Measurements from ENCODE around the gene MTTP. TPM values are rescaled to one million over a fixed set of nuclear protein-coding genes. Genes with fewer than 3 reads are reported as not detected.

MTTP gene
- total and polyA plus RNA-seq, 2 experiments from 2014 or later: 0.08 to 0.14 TPM

- Histone ChIP-seq H3K9me2 (ENCODE audit: insufficient read depth) (no peaks in the 10 kb centered on the region; the same call in 1 of the 2 replicates), H3K27ac (ENCODE audit: low read depth) (no peak overlapping the region), H3K4me2 (no peak overlapping the region), H3K27me3 (ENCODE audit: insufficient read depth) (no peaks in the 10 kb centered on the region), H3F3A (replicated peaks; ENCODE audit: low read depth) (no peaks in the 10 kb centered on the region), H3K4me3 (no peak overlapping the region), H2AFZ (peak overlapping the region; percentile 76; the same call in 1 of the 2 replicates), H3K4me1 (ENCODE audit: insufficient read depth) (no peaks in the 10 kb centered on the region), H3K36me3 (ENCODE audit: insufficient read depth) (no peaks in the 10 kb centered on the region), H3K79me2 (replicated peaks; ENCODE audit: insufficient read depth) (no peaks in the 10 kb centered on the region), H4K20me1 (replicated peaks; ENCODE audit: insufficient read depth) (no peaks in the 10 kb centered on the region)
- H3K9me3 Mint-ChIP-seq: no peaks in the 10 kb centered on the region
- ATAC-seq: no peak
- no peak overlapping the region for H3K4me3 Mint-ChIP-seq
- TF ChIP-seq EZH2phosphoT487 (IDR thresholded peaks at IDR 0.05; ENCODE audit: unreplicated experiment) (no peak), ZNF114 (CRISPR knock-in tag; IDR thresholded peaks at IDR 0.05) (no peak), POLR2AphosphoS5 (IDR thresholded peaks at IDR 0.05; ENCODE audit: low read depth) (no peak), STAT1 (IDR thresholded peaks at IDR 0.05; ENCODE audit: unreplicated experiment) (no peak), NANOG (IDR thresholded peaks at IDR 0.05; ENCODE audit: borderline replicate concordance) (no peak), CREB1 (CRISPR knock-in tag; IDR thresholded peaks at IDR 0.05; ENCODE audit: low read depth) (no peak), REST (IDR thresholded peaks at IDR 0.05; ENCODE audit: unreplicated experiment) (no peak), ZNF331 (CRISPR knock-in tag; IDR thresholded peaks at IDR 0.05; ENCODE audit: low read depth) (no peak), JUNB (IDR thresholded peaks at IDR 0.05; ENCODE audit: unreplicated experiment) (no peak), EZH2 (IDR thresholded peaks at IDR 0.05; ENCODE audit: low read depth, unreplicated experiment) (no peak)
- TF ChIP-seq, protein P1, sequence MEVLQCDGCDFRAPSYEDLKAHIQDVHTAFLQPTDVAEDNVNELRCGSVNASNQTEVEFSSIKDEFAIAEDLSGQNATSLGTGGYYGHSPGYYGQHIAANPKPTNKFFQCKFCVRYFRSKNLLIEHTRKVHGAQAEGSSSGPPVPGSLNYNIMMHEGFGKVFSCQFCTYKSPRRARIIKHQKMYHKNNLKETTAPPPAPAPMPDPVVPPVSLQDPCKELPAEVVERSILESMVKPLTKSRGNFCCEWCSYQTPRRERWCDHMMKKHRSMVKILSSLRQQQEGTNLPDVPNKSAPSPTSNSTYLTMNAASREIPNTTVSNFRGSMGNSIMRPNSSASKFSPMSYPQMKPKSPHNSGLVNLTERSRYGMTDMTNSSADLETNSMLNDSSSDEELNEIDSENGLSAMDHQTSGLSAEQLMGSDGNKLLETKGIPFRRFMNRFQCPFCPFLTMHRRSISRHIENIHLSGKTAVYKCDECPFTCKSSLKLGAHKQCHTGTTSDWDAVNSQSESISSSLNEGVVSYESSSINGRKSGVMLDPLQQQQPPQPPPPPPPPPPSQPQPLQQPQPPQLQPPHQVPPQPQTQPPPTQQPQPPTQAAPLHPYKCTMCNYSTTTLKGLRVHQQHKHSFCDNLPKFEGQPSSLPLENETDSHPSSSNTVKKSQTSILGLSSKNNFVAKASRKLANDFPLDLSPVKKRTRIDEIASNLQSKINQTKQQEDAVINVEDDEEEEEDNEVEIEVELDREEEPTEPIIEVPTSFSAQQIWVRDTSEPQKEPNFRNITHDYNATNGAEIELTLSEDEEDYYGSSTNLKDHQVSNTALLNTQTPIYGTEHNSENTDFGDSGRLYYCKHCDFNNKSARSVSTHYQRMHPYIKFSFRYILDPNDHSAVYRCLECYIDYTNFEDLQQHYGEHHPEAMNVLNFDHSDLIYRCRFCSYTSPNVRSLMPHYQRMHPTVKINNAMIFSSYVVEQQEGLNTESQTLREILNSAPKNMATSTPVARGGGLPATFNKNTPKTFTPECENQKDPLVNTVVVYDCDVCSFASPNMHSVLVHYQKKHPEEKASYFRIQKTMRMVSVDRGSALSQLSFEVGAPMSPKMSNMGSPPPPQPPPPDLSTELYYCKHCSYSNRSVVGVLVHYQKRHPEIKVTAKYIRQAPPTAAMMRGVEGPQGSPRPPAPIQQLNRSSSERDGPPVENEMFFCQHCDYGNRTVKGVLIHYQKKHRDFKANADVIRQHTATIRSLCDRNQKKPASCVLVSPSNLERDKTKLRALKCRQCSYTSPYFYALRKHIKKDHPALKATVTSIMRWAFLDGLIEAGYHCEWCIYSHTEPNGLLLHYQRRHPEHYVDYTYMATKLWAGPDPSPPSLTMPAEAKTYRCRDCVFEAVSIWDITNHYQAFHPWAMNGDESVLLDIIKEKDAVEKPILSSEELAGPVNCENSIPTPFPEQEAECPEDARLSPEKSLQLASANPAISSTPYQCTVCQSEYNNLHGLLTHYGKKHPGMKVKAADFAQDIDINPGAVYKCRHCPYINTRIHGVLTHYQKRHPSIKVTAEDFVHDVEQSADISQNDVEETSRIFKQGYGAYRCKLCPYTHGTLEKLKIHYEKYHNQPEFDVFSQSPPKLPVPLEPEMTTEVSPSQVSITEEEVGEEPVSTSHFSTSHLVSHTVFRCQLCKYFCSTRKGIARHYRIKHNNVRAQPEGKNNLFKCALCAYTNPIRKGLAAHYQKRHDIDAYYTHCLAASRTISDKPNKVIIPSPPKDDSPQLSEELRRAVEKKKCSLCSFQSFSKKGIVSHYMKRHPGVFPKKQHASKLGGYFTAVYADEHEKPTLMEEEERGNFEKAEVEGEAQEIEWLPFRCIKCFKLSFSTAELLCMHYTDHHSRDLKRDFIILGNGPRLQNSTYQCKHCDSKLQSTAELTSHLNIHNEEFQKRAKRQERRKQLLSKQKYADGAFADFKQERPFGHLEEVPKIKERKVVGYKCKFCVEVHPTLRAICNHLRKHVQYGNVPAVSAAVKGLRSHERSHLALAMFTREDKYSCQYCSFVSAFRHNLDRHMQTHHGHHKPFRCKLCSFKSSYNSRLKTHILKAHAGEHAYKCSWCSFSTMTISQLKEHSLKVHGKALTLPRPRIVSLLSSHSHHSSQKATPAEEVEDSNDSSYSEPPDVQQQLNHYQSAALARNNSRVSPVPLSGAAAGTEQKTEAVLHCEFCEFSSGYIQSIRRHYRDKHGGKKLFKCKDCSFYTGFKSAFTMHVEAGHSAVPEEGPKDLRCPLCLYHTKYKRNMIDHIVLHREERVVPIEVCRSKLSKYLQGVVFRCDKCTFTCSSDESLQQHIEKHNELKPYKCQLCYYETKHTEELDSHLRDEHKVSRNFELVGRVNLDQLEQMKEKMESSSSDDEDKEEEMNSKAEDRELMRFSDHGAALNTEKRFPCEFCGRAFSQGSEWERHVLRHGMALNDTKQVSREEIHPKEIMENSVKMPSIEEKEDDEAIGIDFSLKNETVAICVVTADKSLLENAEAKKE (CRISPR knock-in tag; IDR thresholded peaks at IDR 0.05): no peak
- TF ChIP-seq, protein P2, sequence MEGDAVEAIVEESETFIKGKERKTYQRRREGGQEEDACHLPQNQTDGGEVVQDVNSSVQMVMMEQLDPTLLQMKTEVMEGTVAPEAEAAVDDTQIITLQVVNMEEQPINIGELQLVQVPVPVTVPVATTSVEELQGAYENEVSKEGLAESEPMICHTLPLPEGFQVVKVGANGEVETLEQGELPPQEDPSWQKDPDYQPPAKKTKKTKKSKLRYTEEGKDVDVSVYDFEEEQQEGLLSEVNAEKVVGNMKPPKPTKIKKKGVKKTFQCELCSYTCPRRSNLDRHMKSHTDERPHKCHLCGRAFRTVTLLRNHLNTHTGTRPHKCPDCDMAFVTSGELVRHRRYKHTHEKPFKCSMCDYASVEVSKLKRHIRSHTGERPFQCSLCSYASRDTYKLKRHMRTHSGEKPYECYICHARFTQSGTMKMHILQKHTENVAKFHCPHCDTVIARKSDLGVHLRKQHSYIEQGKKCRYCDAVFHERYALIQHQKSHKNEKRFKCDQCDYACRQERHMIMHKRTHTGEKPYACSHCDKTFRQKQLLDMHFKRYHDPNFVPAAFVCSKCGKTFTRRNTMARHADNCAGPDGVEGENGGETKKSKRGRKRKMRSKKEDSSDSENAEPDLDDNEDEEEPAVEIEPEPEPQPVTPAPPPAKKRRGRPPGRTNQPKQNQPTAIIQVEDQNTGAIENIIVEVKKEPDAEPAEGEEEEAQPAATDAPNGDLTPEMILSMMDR (conservative IDR thresholded peaks at IDR 0.05; ENCODE audit: low read depth in 2 of 2): no peak
- TF ChIP-seq, protein P3, sequence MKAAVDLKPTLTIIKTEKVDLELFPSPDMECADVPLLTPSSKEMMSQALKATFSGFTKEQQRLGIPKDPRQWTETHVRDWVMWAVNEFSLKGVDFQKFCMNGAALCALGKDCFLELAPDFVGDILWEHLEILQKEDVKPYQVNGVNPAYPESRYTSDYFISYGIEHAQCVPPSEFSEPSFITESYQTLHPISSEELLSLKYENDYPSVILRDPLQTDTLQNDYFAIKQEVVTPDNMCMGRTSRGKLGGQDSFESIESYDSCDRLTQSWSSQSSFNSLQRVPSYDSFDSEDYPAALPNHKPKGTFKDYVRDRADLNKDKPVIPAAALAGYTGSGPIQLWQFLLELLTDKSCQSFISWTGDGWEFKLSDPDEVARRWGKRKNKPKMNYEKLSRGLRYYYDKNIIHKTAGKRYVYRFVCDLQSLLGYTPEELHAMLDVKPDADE (IDR thresholded peaks at IDR 0.05): no peak
- no peak for DNase-seq (ENCODE audit: low spot score)
- no peak overlapping the region for H3K27ac Mint-ChIP-seq
- H3K4me1 Mint-ChIP-seq: peaks cover 4% of the 10 kb centered on the region; the same call in 1 of the 3 replicates
- H3K27me3 Mint-ChIP-seq (ENCODE audit: insufficient read depth, low read depth, poor library complexity): no peaks in the 10 kb centered on the region
- no peaks in the 10 kb centered on the region for H3K36me3 Mint-ChIP-seq (ENCODE audit: low read depth)
Observed at GRCh38 chr4:99664716-99665115, 90.1 kb downstream of the MTTP start.
